ENCODE measurements around the gene GPR45.

Gene GPR45

DNA sequence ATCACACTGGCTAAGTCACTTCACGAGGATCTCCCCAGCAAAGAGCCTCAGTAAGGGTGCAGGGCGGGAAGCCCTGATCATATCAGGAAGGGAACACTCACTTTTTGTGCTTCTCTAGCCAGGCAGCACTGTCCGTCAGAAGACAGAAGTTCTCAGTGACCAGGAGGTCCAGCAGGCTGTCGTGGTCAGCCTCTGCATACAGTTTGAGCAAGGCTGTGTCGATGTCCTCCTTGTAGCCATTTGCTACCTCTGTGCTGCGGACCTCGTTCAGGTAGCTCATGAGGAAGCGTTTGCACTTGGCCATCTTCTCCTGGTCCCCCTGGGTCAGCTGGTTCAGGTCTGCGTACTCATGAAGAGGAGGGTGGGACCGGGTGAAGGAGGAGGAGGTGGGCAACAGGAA, 38.7 kb downstream of the GPR45 start:
- no peaks in the 10 kb centered on the region for H3K79me2 ChIP-seq (ENCODE audit: insufficient read depth, low read depth)
- no peak overlapping the region for H3K4me3 ChIP-seq (IDR thresholded peaks at IDR 0.05; ENCODE audit: insufficient read depth, low read depth, low read length)
- no peaks in the 10 kb centered on the region for H3K27me3 ChIP-seq (ENCODE audit: insufficient read depth, low read depth)
- no peaks in the 10 kb centered on the region for H3K36me3 ChIP-seq (ENCODE audit: insufficient read depth)
- TF ChIP-seq, protein P1, sequence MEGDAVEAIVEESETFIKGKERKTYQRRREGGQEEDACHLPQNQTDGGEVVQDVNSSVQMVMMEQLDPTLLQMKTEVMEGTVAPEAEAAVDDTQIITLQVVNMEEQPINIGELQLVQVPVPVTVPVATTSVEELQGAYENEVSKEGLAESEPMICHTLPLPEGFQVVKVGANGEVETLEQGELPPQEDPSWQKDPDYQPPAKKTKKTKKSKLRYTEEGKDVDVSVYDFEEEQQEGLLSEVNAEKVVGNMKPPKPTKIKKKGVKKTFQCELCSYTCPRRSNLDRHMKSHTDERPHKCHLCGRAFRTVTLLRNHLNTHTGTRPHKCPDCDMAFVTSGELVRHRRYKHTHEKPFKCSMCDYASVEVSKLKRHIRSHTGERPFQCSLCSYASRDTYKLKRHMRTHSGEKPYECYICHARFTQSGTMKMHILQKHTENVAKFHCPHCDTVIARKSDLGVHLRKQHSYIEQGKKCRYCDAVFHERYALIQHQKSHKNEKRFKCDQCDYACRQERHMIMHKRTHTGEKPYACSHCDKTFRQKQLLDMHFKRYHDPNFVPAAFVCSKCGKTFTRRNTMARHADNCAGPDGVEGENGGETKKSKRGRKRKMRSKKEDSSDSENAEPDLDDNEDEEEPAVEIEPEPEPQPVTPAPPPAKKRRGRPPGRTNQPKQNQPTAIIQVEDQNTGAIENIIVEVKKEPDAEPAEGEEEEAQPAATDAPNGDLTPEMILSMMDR (conservative IDR thresholded peaks at IDR 0.05; ENCODE audit: low read depth, low read length), result no peak
- no peak overlapping the region for H3K4me2 ChIP-seq
- no peak overlapping the region for H3K9ac ChIP-seq
- H3K4me1 ChIP-seq (ENCODE audit: low read depth, poor library complexity, severe bottlenecking), result no peaks in the 10 kb centered on the region
- H3K27ac ChIP-seq, result no peak overlapping the region
- H4K20me1 ChIP-seq (ENCODE audit: insufficient read depth), result no peaks in the 10 kb centered on the region
- H2AFZ ChIP-seq (ENCODE audit: low read depth), result no peak overlapping the region

DNA sequence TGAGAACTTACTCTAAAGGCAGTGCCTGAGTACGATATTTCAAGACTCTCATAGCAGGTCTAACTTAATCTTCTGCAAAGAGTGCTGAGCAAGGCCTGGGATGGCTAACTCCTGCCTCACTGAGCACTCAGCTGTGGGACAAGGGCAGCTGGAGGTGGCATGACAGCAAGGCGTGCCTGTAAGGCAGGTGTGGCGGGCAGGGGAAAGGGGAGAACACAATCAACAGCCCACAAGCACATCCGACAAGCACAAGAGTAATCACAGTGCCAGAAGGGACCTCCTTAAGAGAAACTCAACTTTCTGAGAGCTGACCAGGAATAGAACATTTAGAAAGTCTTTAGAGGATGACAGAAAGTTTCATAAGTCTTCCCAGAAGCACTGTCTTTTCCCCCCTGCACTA, 42.0 kb downstream of the GPR45 start:
- Histone ChIP-seq H3K27ac (no peak overlapping the region), H3K9ac (no peak overlapping the region), H2AFZ (ENCODE audit: low read depth) (no peak overlapping the region), H3K4me2 (no peak overlapping the region), H3K27me3 (ENCODE audit: insufficient read depth, low read depth) (no peaks in the 10 kb centered on the region), H4K20me1 (ENCODE audit: insufficient read depth) (no peaks in the 10 kb centered on the region), H3K4me3 (IDR thresholded peaks at IDR 0.05; ENCODE audit: insufficient read depth, low read depth, low read length) (no peak overlapping the region), H3K4me1 (ENCODE audit: low read depth, poor library complexity, severe bottlenecking) (no peaks in the 10 kb centered on the region), H3K36me3 (ENCODE audit: insufficient read depth) (no peaks in the 10 kb centered on the region), H3K79me2 (ENCODE audit: insufficient read depth, low read depth) (no peaks in the 10 kb centered on the region)
- TF ChIP-seq, protein P1 (conservative IDR thresholded peaks at IDR 0.05; ENCODE audit: low read depth, low read length), result no peak

DNA sequence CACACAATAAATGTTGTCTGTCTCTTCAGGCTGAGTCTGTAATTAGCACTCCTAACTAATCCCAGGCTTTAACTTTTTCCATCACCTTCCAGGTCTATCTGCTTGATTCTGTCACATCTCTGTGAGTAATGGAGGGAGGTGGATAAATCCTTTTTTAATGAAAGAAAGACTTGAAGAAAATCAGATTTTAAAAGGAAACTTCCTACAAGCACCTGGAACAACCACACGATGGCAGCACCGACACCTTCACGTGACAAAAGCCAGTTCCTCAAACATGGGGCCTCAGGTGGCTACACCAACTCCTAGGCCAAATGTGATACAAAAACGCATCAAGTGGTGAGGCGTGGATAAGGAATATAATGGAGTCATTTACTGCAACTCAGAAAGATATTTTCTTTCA, 46.1 kb downstream of the GPR45 start:
- Histone ChIP-seq H3K36me3 (ENCODE audit: insufficient read depth) (no peaks in the 10 kb centered on the region), H3K4me3 (IDR thresholded peaks at IDR 0.05; ENCODE audit: insufficient read depth, low read depth, low read length) (no peak overlapping the region), H3K9ac (no peak overlapping the region), H3K79me2 (ENCODE audit: insufficient read depth, low read depth) (no peaks in the 10 kb centered on the region), H4K20me1 (ENCODE audit: insufficient read depth) (no peaks in the 10 kb centered on the region), H3K27ac (no peak overlapping the region), H3K27me3 (ENCODE audit: insufficient read depth, low read depth) (no peaks in the 10 kb centered on the region), H3K4me1 (ENCODE audit: low read depth, poor library complexity, severe bottlenecking) (no peaks in the 10 kb centered on the region), H3K4me2 (no peak overlapping the region), H2AFZ (ENCODE audit: low read depth) (no peak overlapping the region)
- TF ChIP-seq, protein P1 (conservative IDR thresholded peaks at IDR 0.05; ENCODE audit: low read depth, low read length), result peak; percentile 50; the same call in 1 of the 2 replicates

DNA sequence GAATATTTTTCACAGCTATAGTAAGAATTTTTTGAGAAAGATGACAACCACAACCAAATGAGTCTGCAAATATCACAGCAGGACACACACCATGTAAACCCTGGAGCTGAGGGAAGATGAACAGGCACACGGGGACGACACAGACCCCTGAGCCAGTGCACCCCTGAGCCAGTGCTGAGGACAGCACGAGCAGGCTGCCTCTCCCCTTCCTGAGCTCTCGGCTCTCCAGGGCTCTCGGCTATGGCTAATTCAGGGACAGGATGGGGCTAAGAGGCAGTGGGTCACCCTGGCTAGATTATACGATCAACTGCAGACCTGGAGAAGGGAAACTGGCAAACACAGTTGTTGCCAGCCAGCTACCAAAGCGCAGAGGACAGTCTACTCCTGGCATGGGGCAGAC, 46.6 kb downstream of the GPR45 start:
- Histone ChIP-seq H3K9ac (no peak overlapping the region), H3K36me3 (ENCODE audit: insufficient read depth) (no peaks in the 10 kb centered on the region), H3K4me2 (no peak overlapping the region), H4K20me1 (ENCODE audit: insufficient read depth) (no peaks in the 10 kb centered on the region), H3K79me2 (ENCODE audit: insufficient read depth, low read depth) (no peaks in the 10 kb centered on the region), H3K4me3 (IDR thresholded peaks at IDR 0.05; ENCODE audit: insufficient read depth, low read depth, low read length) (no peak overlapping the region), H3K27me3 (ENCODE audit: insufficient read depth, low read depth) (no peaks in the 10 kb centered on the region), H3K4me1 (ENCODE audit: low read depth, poor library complexity, severe bottlenecking) (no peaks in the 10 kb centered on the region), H3K27ac (no peak overlapping the region), H2AFZ (ENCODE audit: low read depth) (no peak overlapping the region)
- TF ChIP-seq, protein P1 (conservative IDR thresholded peaks at IDR 0.05; ENCODE audit: low read depth, low read length), result no peak

Measured in KMS-11 (cell line).